ENCODE data around the gene WNT4.

WNT4 gene

DNA sequence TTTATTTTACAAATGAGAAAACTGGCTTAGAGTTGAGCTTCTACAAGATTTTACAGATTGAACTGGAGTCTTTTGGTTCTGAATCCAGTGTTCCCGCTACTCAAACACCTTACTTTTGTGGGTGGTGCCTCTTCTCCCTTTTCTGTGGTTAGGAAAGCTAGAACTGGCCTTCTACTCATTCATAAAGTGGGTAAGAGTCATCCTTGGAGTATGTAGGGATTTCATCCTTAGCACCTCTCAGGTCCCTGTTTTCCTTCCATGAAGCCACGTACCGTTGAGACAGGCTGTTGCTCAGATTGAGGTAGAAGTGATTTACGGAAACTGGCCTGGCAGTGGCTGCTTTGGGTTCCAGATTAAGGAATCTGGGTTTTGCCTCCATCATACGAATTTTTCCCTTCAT, 35.8 kb downstream of the WNT4 start:
- DNase-seq, result peak; percentile 32

DNA sequence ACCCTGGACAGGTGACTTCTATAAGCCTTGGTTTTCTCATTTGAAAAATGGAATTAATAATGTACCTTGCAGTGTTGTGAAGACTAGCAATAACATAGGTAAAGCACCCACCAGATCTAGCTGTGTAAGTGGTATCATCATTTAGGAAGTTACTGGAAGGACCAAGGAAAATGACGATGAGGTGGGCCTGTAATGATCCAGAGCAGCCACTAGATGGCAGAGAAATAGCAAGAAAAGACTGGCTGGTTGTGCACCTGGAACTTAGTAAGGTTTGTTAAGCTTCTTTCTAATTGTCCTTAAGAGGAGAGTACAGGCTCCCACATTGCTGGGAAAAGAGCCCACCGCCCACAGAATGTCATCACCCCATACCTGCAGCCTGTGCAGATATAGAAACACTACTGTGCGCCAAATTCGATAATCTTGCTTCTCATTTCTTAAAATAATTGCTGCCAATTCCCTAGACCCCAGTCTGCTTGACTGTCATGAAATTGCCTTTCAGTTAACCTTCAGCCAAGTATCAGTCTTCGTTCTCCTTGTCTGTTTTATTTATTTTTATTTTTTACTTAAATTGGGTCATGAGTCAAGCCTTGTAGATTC, 37.2 kb downstream of the WNT4 start:
- DNase-seq, result peak; percentile 51

DNA sequence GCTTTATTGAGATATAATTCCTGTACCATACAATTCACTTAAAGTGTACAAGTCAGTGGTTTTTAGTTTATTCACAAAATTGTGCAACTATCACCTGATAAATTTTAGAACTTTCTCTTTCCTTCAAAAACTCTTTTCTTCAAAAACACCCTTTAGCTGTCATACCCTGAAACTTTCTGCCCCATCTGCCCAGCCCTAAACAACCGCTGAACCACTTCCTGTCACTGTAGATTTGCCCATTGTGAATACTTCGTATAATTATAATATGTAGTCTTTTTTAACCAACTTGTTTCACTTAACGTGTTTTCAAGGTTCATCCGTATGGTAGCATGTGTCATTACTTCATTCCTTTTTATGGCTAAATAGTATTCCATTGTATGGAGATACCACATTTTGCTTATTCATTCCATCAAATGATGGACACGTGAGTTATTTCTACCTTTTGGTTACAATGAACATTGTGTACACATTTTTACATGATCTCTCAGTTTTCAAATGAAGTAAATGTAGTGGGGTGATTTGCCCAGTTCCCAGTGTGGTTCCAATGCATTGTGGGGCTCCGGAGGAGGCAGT, 37.9 kb downstream of the WNT4 start:
- DNase-seq, result no peak

DNA sequence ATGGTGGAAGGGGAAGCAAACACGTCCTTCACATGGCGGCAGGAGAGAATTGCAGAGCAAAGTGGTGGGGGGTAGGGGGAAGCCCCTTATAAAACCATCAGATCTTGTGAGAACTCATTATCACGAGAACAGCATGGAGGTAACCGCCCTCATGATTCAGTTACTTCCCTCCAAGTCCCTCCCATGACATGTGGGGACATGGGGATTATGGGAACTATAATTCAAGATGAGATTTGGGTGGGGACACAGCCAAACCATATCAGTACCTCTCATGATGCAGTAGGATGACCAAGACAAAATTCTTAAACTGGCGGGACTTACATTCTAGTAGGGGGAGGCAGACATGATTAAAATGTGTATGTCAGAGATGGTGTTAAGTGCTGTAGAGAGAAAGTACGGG, 38.8 kb downstream of the WNT4 start:
- DNase-seq, result no peak

DNA sequence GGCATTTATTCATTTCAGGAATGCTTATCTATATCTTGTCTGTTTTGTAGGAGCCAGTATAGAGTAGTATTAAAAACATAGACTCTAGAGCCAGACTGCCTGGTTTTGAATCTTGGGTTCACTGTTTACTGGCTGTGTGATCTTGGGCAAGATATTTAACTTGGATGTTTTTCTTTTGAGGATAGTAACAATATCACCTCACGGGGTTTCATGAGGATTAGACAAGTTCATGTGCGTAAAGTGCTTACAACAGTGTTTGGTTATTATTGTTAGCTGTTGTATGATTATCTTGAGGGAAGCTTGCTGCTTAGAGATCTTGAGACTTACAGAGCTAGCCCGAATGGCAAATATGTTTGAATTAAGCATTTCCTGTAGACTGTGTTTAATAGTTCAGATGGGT, 40.2 kb downstream of the WNT4 start:
- no peak for DNase-seq

DNA sequence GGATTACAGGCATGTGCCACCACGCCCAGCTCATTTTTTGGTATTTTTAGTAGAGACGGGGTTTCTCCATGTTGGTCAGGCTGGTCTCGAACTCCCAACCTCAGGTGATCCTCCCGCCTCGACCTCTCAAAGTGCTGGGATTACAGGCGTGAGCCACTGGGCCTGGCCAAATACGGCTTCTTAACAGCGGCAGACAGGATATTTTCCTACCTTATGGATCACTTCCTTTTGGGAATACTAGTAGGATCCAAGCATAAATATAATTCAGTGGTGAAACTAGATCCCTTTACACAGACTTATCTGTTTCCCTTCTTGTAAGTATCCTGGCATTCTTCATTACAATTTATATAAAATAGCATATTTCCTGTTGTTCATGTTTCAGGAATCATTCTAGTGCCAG, 40.9 kb downstream of the WNT4 start:
- DNase-seq, result no peak

DNA sequence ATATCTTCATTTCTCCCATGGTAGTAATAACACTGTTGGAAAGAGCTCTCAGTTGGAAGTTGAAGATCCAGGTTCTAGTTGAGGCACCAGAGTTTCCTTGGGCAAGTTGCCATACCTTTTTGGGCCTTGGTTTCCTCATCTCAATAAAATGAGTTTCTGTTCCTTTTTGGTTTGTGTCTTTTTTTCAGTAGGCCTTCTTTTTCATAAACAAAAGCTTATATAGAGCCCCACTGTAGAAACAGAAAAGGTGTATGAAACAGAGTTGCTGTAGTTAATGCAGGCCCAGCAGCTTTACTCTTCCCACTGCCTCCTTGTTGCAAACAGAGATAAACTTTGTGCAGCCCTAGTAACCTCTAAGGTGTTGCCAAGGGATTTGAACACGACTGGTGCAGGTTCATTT, 41.7 kb downstream of the WNT4 start:
- DNase-seq, result no peak

DNA sequence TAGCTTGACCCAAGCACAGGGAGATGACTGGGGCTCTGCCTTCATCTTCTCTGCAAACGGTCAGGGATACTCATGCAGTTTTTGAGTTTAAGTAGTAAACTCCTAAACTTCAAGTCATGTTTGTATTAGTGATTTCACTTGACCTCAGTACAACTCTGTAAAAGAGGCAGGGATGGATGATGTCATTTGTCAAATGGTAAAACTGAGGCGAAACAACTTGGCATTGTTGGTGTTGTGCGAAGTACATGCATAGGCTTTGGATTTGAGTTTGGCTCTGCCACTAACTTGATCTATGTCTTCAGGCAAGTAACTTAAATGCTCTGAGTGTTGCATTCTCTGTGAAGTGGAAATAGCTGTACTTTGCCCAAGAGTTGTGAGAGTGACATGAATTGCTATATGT, 42.7 kb downstream of the WNT4 start:
- DNase-seq, result no peak

DNA sequence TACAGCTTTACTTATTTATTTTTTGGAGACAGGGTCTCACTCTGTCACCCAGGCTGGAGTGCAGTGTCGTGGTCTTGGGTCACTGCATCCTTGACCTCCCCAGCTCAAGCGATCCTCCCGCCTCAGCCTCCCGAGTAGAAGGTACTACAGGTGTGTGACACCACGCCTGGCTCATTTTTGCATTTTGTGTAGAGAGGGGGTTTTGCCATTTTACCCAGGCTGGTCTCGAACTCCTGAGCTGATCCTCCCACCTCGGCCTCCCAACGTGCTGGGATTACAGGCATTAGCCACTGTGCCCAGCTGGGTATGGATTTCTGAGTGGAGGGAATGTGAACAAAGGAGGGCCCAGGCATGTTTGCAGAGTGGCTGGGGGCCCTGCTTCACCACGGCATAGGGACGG, 44.1 kb downstream of the WNT4 start:
- no peak for DNase-seq

DNA sequence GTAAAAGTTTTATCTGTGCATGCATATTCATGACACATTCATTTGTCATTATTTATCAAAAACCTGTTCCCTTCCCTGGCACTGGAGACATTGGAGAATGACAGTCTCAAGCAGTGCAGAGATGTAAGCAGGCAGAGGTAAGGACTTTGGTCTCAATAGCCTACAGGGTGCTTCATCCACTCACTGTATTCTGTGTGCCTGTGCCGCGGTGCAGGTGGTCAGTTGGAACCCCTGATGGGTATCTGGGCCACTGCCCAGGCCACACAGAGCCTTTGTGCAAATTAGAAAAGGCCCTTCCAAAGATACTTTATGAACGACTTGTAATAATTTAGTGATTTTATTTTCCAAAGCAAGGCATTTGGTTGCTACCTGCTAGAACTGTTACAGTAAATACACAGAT, 46.4 kb downstream of the WNT4 start:
- no peak for DNase-seq

DNA sequence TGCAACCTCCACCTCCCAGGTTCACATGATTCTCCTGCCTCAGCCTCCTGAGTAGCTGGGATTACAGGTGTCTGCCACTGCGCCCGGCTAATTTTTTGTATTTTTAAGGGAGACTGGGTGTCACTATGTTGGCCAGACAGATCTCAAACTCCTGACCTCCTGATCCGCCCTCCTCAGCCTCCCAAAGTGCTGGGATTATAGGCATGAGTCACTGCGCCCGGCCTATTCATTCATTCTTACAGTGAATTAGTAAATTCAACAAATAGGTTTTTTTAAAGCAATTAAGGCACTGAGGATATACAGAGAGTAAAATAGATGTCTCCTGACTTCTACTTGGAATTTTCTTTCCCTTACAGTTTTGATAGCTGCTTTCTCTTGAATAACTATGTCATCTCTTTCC, 46.9 kb downstream of the WNT4 start:
- DNase-seq, result no peak

DNA sequence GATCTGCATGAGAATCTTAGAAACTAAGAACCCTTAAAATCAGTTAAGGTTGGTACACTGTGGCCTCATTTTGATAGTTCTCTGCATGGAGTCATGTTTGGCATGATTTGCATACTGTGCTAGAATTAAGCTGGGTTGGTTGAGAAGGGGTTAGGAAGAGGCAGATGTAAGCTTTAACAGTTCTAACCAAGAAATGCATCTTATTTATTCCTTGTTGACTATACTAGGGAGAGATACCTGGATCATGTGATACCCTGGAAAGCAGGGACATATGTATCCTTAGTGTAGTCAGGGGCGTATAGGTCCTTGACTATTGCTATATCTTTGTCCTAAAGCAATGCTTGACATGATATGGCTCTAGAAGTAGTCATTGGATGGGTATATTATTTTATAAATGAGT, 49.4 kb downstream of the WNT4 start:
- no peak for DNase-seq

DNA sequence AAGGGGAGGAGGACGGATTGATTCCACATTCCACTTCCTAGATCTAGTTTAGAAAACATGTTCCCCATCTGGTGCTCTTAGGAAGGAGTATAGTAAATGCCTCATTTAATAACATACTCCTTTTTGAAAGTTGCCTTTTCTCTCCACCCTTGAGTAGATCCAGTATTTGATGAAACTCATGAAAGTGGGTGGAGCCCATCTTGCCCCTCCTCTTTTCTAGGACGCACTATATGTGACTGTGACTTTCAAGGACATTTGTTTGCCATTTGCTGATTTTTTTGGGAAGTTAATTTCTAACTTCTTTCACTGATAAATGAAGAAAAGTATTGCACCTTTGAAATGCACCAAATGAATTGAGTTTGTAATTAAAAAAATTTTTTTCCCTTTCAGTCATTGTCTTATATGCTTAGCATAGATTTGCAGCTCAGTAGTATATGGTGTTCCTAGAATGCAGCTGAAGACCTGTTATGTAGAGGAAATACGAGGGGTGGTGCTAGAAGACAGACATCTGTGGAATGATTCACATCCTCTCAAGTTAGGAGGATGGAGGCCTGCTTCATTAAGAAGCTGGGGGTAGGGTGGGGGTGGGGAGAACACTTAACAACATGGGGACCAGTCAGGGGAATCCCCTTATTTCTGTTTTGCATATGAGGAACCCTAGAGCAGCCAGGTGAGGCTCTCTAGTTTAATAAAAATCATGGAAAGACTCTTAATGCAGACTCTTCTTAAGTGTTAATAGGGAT, 50.7 kb downstream of the WNT4 start:
- DNase-seq, result peak; percentile 74

DNA sequence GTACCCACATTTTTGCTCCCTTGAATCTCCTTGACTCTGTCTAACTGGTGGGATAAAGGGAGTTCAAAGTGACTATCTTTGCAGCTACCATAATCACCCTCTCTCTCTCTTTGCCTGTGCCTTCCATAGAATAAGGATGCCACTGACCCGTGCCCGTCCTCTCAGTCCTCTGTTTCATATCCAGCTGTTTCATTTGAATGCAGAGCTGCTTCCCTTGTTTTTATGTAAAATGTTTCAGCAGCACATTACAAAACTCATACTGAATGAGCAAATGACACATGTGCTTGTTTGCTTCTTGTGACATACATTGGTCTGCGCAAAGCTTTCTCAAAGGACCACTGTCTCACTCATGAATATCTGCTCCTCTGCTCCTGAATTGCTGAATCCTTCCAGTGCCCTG, 52.0 kb downstream of the WNT4 start:
- no peak for DNase-seq

DNA sequence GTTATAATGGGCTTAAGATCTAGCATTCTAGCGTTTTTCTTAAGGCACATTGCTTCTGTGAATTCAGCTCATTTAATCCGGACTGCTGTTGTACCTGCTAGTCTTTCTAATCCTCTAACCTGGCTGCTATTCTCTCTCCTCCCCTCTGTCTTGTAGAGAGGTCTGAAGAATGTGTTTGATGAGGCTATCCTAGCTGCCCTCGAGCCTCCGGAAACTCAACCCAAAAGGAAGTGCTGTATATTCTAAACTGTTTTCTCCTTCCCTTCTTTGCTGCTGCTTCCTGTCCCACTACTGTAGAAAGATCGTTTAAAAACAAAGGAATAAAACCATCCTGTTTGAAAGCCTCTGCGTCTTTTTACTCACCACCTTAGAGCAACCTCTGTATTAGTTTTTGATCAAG, 53.1 kb downstream of the WNT4 start:
- DNase-seq, result no peak

DNA sequence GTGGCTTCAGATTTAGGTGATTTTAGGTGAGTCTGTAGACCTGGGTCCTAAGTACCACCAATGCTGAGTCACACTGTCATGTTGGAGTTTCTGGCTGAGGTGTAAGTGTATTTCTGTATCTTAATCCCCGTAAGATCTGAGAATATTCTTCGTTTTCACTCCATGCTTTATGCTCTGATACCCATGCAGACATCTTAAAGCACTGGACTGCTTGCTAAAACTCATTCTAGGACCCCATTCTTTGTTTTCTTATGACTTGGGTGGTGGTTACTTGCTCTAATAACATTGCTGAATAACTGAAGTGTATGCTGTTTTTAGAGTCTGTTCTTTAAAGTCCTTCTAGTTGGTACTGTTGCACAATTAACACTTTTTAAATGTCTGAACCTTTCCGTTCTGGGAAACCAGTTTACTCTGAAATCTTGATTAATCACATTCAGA, 53.7 kb downstream of the WNT4 start:
- no peak for DNase-seq

DNA sequence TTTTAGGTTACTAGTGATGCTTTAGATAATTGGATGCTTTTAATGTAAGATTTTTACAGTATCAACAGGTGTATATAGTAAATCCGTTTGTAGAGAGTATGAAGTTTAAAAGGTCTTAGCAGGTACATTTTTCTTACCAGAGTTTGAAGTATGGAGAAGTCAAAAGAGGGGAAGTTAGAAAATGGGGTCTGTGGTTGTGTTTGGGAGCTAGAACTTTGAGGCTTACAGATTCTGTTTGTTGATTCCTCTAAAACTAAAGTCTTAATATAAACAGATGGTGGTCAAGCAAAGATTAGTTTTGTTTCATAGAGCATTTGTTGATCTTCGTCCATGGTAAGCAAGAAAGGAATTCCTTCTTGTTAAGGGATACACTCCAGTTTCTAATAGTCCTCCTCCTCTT, 54.6 kb downstream of the WNT4 start:
- no peak for DNase-seq

DNA sequence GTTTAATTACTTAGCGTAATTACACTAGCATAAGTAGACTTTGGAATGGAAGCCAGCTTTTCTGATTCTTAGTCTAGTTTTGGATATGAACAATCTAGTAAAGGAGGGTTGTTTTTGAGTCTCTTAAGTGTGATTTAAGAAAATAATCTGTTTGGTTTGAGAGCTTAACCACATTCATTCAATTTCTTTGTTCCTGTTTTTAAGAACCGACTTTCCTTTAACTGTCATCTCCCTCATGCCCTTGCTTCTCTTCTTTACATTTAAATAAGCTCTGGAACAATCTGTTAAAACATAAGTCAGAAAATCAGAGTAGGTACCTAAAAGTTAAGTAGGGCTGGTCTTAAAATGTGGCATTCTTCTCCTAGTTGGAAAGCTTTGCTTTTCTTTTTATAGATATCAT, 62.7 kb downstream of the WNT4 start:
- no peak for DNase-seq

DNA sequence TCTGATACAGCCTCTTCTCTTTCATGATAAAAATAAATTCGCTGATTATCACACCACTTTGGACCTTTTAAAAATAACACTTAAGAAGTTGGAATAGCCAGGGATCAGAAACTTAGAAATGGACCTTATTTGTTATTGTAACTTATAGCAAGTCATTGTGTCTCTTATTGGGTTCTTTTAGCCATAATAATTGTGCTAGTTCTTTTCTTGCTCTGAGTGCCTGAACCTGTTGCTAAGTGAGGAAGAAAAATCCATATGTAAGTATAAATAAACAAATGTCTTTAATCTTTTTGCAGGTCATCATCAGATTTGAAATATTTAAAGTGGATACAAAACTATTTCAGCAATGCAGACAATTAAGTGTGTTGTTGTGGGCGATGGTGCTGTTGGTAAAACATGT, 64.8 kb downstream of the WNT4 start:
- no peak for DNase-seq

DNA sequence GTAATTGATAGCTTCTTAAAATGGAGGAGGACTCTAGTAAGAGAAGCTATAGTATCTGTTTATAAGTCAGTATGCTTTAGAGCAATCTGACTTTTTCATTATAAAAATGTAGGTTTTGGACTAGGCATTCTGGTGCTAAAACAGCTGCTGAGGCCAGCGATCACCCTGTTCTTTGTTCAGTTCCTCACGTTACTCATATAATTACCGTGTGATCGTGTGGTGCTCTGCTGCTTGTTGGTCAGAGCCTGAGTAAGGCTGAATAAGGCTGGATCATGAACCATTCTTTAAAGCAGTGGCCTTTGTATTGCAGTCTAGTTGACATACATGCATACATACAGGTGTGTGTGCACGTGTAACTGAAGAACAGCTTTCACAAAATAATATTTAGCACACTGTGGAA, 65.2 kb downstream of the WNT4 start:
- DNase-seq, result no peak

DNA sequence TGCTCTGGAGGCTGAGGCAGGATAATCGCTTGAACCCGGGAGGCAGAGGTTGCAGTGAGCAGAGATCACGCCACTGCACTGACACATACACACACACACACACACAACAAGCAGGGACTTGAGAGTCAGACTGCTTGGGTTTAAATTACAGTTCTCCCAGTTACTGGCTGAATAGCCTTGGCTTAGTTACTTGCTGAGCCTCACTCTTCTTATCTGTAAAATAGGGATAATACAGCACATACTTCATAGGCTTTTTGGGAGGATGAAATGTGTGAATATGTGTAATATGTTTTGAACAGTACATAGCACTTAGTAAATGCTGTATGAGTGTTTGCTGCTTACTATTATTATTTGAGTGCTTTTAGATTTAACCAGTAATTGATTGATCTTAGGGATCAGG, 66.6 kb downstream of the WNT4 start:
- DNase-seq, result no peak

DNA sequence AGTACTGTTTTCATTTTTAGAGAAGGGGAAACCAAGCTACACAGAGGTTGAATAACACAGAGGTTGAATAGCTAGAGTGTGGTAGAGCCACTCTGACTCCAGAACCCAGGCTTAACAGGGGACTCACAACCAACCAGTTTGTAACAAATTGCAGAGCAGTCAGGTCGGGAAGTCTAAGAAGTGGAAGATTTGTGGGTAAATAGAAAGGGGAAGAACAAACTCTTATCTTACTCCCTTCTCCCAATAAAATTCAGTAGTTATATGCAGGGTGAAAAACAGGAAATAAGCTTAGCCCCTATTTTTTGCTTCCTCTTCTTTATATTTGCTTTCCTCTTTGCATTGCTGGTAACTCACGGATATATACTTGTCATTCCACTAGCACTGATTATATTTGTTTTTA, 67.2 kb downstream of the WNT4 start:
- DNase-seq, result no peak

DNA sequence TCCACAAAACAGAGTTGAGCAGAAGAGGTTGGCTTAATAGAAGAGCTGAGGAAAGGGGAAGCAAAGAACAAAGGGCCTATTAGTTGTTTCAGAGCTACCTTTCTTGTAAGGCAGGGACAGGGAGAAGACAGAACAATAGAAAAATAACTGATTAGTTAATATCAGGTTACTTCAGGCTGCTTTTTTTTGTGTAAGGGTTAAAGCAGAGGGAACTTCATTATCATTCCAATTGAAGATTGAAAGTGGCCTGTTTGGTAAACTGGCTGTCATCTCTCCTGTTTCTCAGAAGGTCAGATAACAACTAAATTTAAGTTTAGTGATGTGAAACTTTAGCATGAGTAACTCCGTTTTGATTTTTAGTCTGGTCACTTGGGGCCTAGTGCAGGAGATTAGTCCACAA, 68.1 kb downstream of the WNT4 start:
- no peak for DNase-seq

DNA sequence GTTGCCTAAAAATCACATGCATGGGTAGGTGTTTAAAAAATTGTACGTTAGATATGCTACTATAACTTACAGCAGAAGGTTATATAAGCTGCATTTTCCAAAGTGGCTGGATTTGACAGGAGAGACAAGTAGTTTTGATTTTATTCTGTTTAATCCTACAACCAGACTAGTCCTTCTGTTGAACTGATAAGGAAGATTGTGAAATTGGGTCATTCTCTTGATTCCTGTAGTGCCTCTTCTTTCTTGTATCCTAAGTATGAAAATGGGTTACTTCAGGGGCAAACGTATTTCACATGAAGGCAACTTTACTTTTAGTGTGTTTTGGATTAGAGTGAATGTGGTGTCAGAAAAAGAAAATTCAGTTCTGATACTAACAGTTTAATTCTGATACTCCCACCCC, 71.4 kb downstream of the WNT4 start:
- no peak for DNase-seq
